Fibroblast of mammary gland (primary cell): ENCODE measurements around the gene ATRN.
A peak's percentile ranks its signal among the peaks of the same experiment; 100 is the strongest.

ENCODE experiments used
- DNase-seq: peaks from one replicate; pipeline ENCODE4 v3.0.0-alpha.2; 2010; ENCODE audit warnings: low read depth
- H3K4me3 ChIP-seq: 2 replicates; pipeline ENCODE4 v1.5.1; 2011; ENCODE audit warnings: low read depth, mild to moderate bottlenecking, low read length, moderate library complexity; ENCODE audit not compliant: control insufficient read depth
- TF ChIP-seq, protein P1 (sequence below): conservative IDR thresholded peaks from 2 replicates; pipeline ENCODE4 v1.5.1; 2011; ENCODE audit warnings: low read depth, low read length, inconsistent platforms; ENCODE audit not compliant: control insufficient read depth, insufficient read depth

Gene ATRN

DNA sequence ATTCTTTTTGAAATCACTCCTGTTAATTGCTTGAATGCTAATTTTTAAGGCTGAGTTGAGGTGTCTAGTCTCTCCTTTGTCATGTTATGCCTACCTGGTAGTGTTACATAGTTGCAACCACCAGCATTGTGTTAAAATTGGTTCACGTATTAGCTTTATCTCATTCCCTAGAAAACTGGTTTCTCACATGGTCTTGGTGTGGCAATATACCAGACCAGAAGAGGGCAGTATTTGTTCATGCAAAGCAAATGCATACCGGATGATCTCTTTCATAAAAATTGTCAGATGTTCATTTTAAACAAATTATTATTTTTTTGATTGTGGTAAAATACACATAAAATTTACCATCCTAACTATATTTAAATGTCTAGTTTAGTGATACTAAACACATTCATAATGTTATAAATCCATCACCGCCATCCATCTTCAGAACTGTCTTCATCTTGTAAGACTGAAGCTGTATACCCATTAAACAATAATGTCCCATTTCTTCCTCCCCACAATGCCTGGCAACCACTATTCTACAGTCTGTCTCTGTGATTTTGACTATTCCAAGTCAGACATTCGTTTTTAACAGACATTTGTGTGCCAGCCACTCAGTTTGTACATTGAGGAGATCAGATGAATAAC lies 92.8 kb downstream of the ATRN start:
- H3K4me3 ChIP-seq = no peak overlapping the region
- TF ChIP-seq, protein P1, sequence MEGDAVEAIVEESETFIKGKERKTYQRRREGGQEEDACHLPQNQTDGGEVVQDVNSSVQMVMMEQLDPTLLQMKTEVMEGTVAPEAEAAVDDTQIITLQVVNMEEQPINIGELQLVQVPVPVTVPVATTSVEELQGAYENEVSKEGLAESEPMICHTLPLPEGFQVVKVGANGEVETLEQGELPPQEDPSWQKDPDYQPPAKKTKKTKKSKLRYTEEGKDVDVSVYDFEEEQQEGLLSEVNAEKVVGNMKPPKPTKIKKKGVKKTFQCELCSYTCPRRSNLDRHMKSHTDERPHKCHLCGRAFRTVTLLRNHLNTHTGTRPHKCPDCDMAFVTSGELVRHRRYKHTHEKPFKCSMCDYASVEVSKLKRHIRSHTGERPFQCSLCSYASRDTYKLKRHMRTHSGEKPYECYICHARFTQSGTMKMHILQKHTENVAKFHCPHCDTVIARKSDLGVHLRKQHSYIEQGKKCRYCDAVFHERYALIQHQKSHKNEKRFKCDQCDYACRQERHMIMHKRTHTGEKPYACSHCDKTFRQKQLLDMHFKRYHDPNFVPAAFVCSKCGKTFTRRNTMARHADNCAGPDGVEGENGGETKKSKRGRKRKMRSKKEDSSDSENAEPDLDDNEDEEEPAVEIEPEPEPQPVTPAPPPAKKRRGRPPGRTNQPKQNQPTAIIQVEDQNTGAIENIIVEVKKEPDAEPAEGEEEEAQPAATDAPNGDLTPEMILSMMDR = peak; percentile 84
- peak; percentile 67 for DNase-seq

DNA sequence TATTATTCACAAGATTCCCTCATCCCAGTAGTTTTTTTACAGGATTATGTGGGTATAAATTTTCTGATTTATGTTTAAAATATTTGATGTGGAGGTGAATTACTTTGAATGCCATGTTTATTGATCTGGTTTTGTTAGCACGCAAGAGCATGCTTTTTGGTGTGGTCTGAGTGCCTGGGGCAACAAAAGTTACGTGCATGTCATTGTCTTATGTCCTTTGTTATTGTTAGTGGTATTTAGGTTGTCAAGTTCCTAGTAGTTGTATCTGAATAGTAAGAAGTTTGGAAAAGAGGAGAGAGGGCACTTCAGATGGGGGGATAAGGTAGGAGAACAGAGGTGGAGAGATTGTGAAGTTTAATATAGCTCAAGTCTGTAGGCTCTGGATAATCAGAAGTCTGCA lies 95.0 kb downstream of the ATRN start:
- no peak for DNase-seq
- no peak overlapping the region for H3K4me3 ChIP-seq
- TF ChIP-seq, protein P1 = no peak

DNA sequence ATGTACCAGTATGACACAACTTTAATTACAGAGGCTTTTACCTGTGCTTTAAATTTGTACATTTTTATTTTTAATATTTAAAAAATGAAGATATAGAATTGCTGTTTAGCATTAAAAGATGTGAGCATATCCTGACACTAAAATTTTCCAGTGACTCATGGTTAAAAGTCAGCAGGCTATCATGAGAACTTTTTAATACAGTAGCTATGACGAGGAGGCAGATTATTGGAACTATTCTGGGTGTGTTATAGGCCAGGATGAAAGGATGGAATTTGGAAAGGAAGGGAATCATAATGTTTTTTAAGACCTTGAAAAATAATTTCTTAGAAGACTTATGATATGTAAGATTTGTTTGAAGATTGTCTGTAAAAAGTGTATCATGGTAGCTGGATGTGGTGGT lies 101.3 kb downstream of the ATRN start:
- peak; percentile 40 for DNase-seq
- TF ChIP-seq, protein P1 = no peak

DNA sequence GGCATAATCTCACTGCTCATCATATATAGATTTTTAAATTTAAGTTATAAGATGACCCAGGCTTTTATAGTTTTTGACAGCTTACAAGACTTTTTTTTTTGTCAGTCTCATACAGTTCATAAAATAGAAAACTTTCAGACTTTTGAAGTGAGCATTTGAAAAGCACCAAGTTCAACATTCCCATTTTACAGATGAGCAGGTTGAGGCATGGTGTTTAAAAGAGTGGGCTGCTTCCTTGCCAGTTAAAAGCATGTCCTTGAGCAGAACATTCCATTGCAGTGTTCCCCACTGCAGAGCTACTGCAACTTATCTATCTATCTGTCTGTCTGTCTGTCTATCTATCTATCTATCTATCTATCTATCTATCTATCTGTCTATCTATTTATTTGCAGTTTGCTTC lies 105.5 kb downstream of the ATRN start:
- H3K4me3 ChIP-seq = no peak overlapping the region
- no peak for DNase-seq
- TF ChIP-seq, protein P1 = no peak

More for the DNA sequence above, 101.3 kb downstream of the ATRN start:
- H3K4me3 ChIP-seq = no peak overlapping the region

DNA sequence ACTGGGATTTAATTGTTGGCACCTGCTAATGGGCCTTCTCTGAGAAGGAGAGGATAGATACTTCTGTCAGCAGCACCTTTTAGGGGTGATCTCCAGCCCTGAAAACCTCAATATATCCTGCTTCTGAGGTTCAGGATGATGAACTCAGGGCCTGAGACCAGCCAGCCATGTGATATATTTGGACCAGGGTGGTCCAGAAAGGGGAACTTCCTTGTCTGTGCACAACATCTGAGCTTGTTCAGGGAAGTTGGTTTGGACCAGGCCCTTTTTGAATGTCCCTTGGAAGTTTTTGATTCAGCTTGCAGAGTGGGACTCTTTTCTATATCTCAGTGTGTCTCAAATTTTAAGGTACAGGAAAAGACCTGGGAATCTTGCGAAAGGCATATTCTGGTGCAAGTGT lies 106.5 kb downstream of the ATRN start:
- no peak for DNase-seq
- TF ChIP-seq, protein P1 = no peak
- no peak overlapping the region for H3K4me3 ChIP-seq

DNA sequence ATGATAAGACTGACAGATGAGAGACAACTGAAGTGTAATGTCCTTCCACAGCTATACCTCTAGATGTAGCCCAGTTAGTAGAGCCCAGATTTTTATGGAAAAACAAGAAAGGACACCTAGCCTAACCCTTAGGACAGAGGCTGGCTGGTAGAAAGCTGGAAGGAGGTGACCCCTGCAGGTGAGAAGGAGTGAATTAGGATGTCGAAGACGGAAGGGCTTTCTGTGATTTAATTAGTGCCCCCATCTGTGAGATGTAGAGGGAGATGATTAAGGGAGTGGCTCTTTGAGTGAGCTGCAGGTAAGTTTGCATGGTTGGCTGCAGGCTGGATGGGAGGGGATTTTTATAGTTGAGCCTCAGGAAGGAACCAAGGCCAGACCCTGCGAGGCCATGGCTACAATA lies 109.6 kb downstream of the ATRN start:
- TF ChIP-seq, protein P1 = no peak
- no peak overlapping the region for H3K4me3 ChIP-seq
- no peak for DNase-seq

DNA sequence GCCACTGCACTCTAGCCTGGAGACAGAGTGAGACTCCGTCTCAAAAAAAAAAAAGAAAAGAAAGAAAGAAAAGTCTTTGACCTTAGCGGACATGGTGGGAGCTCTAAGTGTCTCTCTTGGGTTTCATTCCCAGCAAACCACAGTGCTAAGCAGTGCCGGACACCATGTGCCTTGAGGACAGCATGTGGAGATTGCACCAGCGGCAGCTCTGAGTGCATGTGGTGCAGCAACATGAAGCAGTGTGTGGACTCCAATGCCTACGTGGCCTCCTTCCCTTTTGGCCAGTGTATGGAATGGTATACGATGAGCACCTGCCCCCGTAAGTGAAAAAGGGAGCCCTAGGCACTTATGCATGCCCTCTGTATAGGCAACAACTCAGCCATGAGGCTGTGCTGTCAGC lies 112.9 kb downstream of the ATRN start:
- no peak overlapping the region for H3K4me3 ChIP-seq
- DNase-seq = no peak
- TF ChIP-seq, protein P1 = no peak
